Measurements from ENCODE around the gene FTH1. TPM values are rescaled to one million over a fixed set of nuclear protein-coding genes. Genes with fewer than 3 reads are reported as not detected.

FTH1 gene
- total RNA-seq, 2 experiments from 2014 or later: 2,313 to 2,400 TPM

- H3K36me3 ChIP-seq (ENCODE audit: insufficient read depth, low read length): no peaks in the 10 kb centered on the region
- DNase-seq (no peak), ATAC-seq (ENCODE audit: poor library complexity) (no peak)
- Mint-ChIP-seq H3K27me3 (peaks cover 25% of the 10 kb centered on the region), H3K27ac (no peak overlapping the region), H3K4me1 (ENCODE audit: low read depth) (no peaks in the 10 kb centered on the region), H3K36me3 (ENCODE audit: low read depth) (no peaks in the 10 kb centered on the region), H3K9me3 (no peaks in the 10 kb centered on the region), H3K4me3 (no peak overlapping the region)
- no peaks in the 10 kb centered on the region for H3K9me3 ChIP-seq (ENCODE audit: control insufficient read depth in 1 of 2, insufficient read depth in 1 of 2, low read length in 2 of 2)
- no peaks in the 10 kb centered on the region for H3K4me1 ChIP-seq (ENCODE audit: insufficient read depth, low read length)
- TF ChIP-seq, protein P1, sequence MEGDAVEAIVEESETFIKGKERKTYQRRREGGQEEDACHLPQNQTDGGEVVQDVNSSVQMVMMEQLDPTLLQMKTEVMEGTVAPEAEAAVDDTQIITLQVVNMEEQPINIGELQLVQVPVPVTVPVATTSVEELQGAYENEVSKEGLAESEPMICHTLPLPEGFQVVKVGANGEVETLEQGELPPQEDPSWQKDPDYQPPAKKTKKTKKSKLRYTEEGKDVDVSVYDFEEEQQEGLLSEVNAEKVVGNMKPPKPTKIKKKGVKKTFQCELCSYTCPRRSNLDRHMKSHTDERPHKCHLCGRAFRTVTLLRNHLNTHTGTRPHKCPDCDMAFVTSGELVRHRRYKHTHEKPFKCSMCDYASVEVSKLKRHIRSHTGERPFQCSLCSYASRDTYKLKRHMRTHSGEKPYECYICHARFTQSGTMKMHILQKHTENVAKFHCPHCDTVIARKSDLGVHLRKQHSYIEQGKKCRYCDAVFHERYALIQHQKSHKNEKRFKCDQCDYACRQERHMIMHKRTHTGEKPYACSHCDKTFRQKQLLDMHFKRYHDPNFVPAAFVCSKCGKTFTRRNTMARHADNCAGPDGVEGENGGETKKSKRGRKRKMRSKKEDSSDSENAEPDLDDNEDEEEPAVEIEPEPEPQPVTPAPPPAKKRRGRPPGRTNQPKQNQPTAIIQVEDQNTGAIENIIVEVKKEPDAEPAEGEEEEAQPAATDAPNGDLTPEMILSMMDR (IDR thresholded peaks at IDR 0.05): no peak
- no peaks in the 10 kb centered on the region for H3K27me3 ChIP-seq (ENCODE audit: control insufficient read depth in 1 of 2, insufficient read depth in 2 of 2, low read length in 2 of 2)
- ChIA-PET CTCF (interaction anchor here (0.6 kb wide), 1 partner anchor 154 kb away, joined by 3 read pairs; no protein-coding TSS in a partner anchor), POLR2A (no interaction called here)
- no peak overlapping the region for H3K4me3 ChIP-seq (ENCODE audit: low read length)
- intact Hi-C loops (cut with DNase I, micrococcal nuclease): no loop called here
- H3K27ac ChIP-seq (ENCODE audit: low read depth in 1 of 2, low read length in 2 of 2): no peak overlapping the region
Observed at GRCh38 chr11:61927501-61927900, 39.9 kb downstream of the FTH1 start.

GRCh38 chr11:61926235-61926634 lies 41.2 kb downstream of the FTH1 start:
- no peaks in the 10 kb centered on the region for H3K4me1 ChIP-seq (ENCODE audit: insufficient read depth, low read length)
- peaks cover 0 to under 1% of the 10 kb centered on the region in 2 experiments for H3K27me3 ChIP-seq (ENCODE audit: control insufficient read depth in 1 of 2, insufficient read depth in 2 of 2, low read length in 2 of 2)
- no peak overlapping the region for H3K27ac Mint-ChIP-seq
- intact Hi-C loops (cut with DNase I, micrococcal nuclease): no loop called here
- DNase-seq (no peak), ATAC-seq (ENCODE audit: poor library complexity) (no peak)
- no peaks in the 10 kb centered on the region for H3K36me3 Mint-ChIP-seq (ENCODE audit: low read depth)
- TF ChIP-seq, protein P1 (IDR thresholded peaks at IDR 0.05): no peak
- ChIA-PET POLR2A (no interaction called here), CTCF (interaction anchor here (0.7 to 1.5 kb wide), 2 partner anchors 13 to 157 kb away, joined by 3 read pairs; no protein-coding TSS in a partner anchor)
- H3K27me3 Mint-ChIP-seq: peaks cover 26% of the 10 kb centered on the region
- no peaks in the 10 kb centered on the region for H3K4me1 Mint-ChIP-seq (ENCODE audit: low read depth)
- H3K9me3 Mint-ChIP-seq: no peaks in the 10 kb centered on the region
- no peak overlapping the region for H3K27ac ChIP-seq (ENCODE audit: low read depth in 1 of 2, low read length in 2 of 2)
- no peaks in the 10 kb centered on the region for H3K9me3 ChIP-seq (ENCODE audit: control insufficient read depth in 1 of 2, insufficient read depth in 1 of 2, low read length in 2 of 2)
- H3K4me3 ChIP-seq (ENCODE audit: low read length): no peak overlapping the region
- no peak overlapping the region for H3K4me3 Mint-ChIP-seq
- no peaks in the 10 kb centered on the region for H3K36me3 ChIP-seq (ENCODE audit: insufficient read depth, low read length)

DNA sequence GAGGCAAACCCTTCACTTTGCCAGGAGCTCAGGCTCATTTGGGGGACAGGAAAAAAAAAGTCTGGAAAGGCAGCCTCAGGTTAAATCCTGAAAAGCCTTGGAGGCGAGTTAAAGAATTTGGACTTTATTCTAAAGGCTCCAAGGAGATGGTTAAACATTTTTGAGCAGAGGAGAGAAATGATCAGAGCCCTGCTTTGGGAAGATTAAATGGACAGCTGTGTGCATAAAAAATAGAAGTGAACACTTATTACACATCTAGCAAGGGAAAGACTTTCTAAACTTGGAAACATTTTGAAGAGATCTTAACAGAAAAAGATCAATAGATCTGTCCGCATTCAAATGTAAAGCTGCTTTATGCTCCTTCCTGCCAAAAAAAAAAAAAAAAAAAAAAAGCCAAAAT lies 41.7 kb downstream of the FTH1 start:
- no peaks in the 10 kb centered on the region for H3K9me3 ChIP-seq (ENCODE audit: control insufficient read depth in 1 of 2, insufficient read depth in 1 of 2, low read length in 2 of 2)
- TF ChIP-seq, protein P1 (IDR thresholded peaks at IDR 0.05): no peak
- ChIA-PET CTCF (interaction anchor here (0.7 to 1.5 kb wide), 2 partner anchors 12 to 158 kb away, joined by 3 read pairs; no protein-coding TSS in a partner anchor), POLR2A (no interaction called here)
- no peak overlapping the region for H3K27ac ChIP-seq (ENCODE audit: low read depth in 1 of 2, low read length in 2 of 2)
- DNase-seq (no peak), ATAC-seq (ENCODE audit: poor library complexity) (no peak)
- intact Hi-C loops (cut with DNase I, micrococcal nuclease): no loop called here
- peaks cover 0 to 4% of the 10 kb centered on the region in 2 experiments for H3K27me3 ChIP-seq (ENCODE audit: control insufficient read depth in 1 of 2, insufficient read depth in 2 of 2, low read length in 2 of 2)
- no peak overlapping the region for H3K4me3 ChIP-seq (ENCODE audit: low read length)
- H3K4me1 Mint-ChIP-seq (ENCODE audit: low read depth): no peaks in the 10 kb centered on the region
- no peak overlapping the region for H3K27ac Mint-ChIP-seq
- H3K27me3 Mint-ChIP-seq: peaks cover 25% of the 10 kb centered on the region
- no peaks in the 10 kb centered on the region for H3K36me3 Mint-ChIP-seq (ENCODE audit: low read depth)
- H3K36me3 ChIP-seq (ENCODE audit: insufficient read depth, low read length): no peaks in the 10 kb centered on the region
- H3K4me3 Mint-ChIP-seq: no peak overlapping the region
- H3K4me1 ChIP-seq (ENCODE audit: insufficient read depth, low read length): no peaks in the 10 kb centered on the region
- H3K9me3 Mint-ChIP-seq: no peaks in the 10 kb centered on the region
